Calu3 (cell line): Measurements from ENCODE around the gene CDKL5. TPM values are rescaled to one million over a fixed set of nuclear protein-coding genes. Genes with fewer than 3 reads are reported as not detected.

Experiments
- BruUV-seq: library from RNA; stranded (reverse); fragments of 400-500 nt; replicated peaks from 2 replicates; lab custom pipeline; 2021; lab: Mats Ljungman, UMichigan
- CTCF ChIA-PET: fragments of 300-600 bp; sonication (Branson Sonifier 250); formaldehyde crosslinking; loops from one replicate; lab custom pipeline; 2022; ENCODE audit warnings: antibody characterized with exemption; lab: Charles Lee
- DNase-seq: peaks from one replicate; pipeline ENCODE4 v3.0.0; 2022
- H3K27ac Mint-ChIP-seq: one replicate; pipeline ENCODE4 v1.8.0; 2022; ENCODE audit warnings: mixed read lengths; ENCODE audit not compliant: unreplicated experiment
- H3K27me3 Mint-ChIP-seq: one replicate; pipeline ENCODE4 v1.8.0; 2022; ENCODE audit warnings: mixed read lengths; ENCODE audit not compliant: unreplicated experiment
- H3K36me3 Mint-ChIP-seq: one replicate; pipeline ENCODE4 v1.8.0; 2022; ENCODE audit warnings: mild to moderate bottlenecking, moderate library complexity, mixed read lengths; ENCODE audit not compliant: insufficient read depth, unreplicated experiment
- H3K4me1 Mint-ChIP-seq: one replicate; pipeline ENCODE4 v1.8.0; 2022; ENCODE audit warnings: mild to moderate bottlenecking, low read depth, mixed read lengths; ENCODE audit not compliant: unreplicated experiment
- H3K4me3 Mint-ChIP-seq: one replicate; pipeline ENCODE4 v1.8.0; 2022; ENCODE audit warnings: mild to moderate bottlenecking, low read depth, moderate library complexity, mixed read lengths; ENCODE audit not compliant: unreplicated experiment
- H3K9me3 Mint-ChIP-seq: one replicate; pipeline ENCODE4 v1.8.0; 2022; ENCODE audit warnings: low read depth, mixed read lengths; ENCODE audit not compliant: unreplicated experiment
- intact Hi-C: fragments of 100-400 bp; cut with micrococcal nuclease; formaldehyde crosslinking; loops from one replicate; pipeline ENCODE4 v1.10.0; 2022; ENCODE audit not compliant: unreplicated experiment
- total RNA-seq: library from RNA; stranded (reverse); gene quantifications from 2 replicates; pipeline ENCODE4 v1.2.3, GENCODE V29; 2022
- TF ChIP-seq, protein P1 (sequence below): fragments of 200-600 bp; IDR thresholded peaks from one replicate; pipeline ENCODE4 v1.8.0; 2022; ENCODE audit warnings: antibody characterized with exemption; ENCODE audit not compliant: unreplicated experiment

Gene CDKL5
- total RNA-seq, 1 experiment from 2014 or later = 17.7 TPM

- no TSS peak for BruUV-seq
- CTCF ChIA-PET = interaction anchor here (1.0 kb wide), 1 partner anchor 10 kb away, joined by 3 read pairs; no protein-coding TSS in a partner anchor
- Mint-ChIP-seq H3K4me3 (no peak overlapping the region), H3K9me3 (no peaks in the 10 kb centered on the region), H3K4me1 (peaks cover 26% of the 10 kb centered on the region), H3K36me3 (no peaks in the 10 kb centered on the region), H3K27me3 (no peaks in the 10 kb centered on the region), H3K27ac (peak overlapping the region; percentile 67)
- intact Hi-C loops = loop anchor here (10.0 kb wide), 1 partner anchor 111 kb away; no protein-coding TSS in a partner anchor
- TF ChIP-seq, protein P1, sequence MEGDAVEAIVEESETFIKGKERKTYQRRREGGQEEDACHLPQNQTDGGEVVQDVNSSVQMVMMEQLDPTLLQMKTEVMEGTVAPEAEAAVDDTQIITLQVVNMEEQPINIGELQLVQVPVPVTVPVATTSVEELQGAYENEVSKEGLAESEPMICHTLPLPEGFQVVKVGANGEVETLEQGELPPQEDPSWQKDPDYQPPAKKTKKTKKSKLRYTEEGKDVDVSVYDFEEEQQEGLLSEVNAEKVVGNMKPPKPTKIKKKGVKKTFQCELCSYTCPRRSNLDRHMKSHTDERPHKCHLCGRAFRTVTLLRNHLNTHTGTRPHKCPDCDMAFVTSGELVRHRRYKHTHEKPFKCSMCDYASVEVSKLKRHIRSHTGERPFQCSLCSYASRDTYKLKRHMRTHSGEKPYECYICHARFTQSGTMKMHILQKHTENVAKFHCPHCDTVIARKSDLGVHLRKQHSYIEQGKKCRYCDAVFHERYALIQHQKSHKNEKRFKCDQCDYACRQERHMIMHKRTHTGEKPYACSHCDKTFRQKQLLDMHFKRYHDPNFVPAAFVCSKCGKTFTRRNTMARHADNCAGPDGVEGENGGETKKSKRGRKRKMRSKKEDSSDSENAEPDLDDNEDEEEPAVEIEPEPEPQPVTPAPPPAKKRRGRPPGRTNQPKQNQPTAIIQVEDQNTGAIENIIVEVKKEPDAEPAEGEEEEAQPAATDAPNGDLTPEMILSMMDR = no peak
- DNase-seq = no peak
Observed at GRCh38 chrX:18545771-18546170, 120.4 kb downstream of the CDKL5 start.

GRCh38 chrX:18548996-18549395 lies 123.6 kb downstream of the CDKL5 start:
- H3K36me3 Mint-ChIP-seq = no peaks in the 10 kb centered on the region
- no peak overlapping the region for H3K4me3 Mint-ChIP-seq
- H3K27ac Mint-ChIP-seq = no peak overlapping the region
- CTCF ChIA-PET = no interaction called here
- no TSS peak for BruUV-seq
- TF ChIP-seq, protein P1 = no peak
- H3K9me3 Mint-ChIP-seq = no peaks in the 10 kb centered on the region
- no peaks in the 10 kb centered on the region for H3K27me3 Mint-ChIP-seq
- peaks cover 26% of the 10 kb centered on the region for H3K4me1 Mint-ChIP-seq
- DNase-seq = no peak
- intact Hi-C loops = loop anchor here (10.0 kb wide), 1 partner anchor 114 kb away; no protein-coding TSS in a partner anchor

- no peak for DNase-seq
- Mint-ChIP-seq H3K4me3 (no peak overlapping the region), H3K27me3 (no peaks in the 10 kb centered on the region), H3K4me1 (peaks cover 26% of the 10 kb centered on the region), H3K27ac (no peak overlapping the region), H3K36me3 (no peaks in the 10 kb centered on the region), H3K9me3 (no peaks in the 10 kb centered on the region)
- BruUV-seq = no TSS peak
- TF ChIP-seq, protein P1 = no peak
- intact Hi-C loops = loop anchor here (10.0 kb wide), 1 partner anchor 115 kb away; no protein-coding TSS in a partner anchor
- CTCF ChIA-PET = no interaction called here
Observed at GRCh38 chrX:18549643-18550042, 124.2 kb downstream of the CDKL5 start.

GRCh38 chrX:18557879-18558278 lies 132.5 kb downstream of the CDKL5 start:
- TF ChIP-seq, protein P1 = no peak
- DNase-seq = no peak
- H3K36me3 Mint-ChIP-seq = no peaks in the 10 kb centered on the region
- no peaks in the 10 kb centered on the region for H3K27me3 Mint-ChIP-seq
- H3K27ac Mint-ChIP-seq = no peak overlapping the region
- H3K4me3 Mint-ChIP-seq = no peak overlapping the region
- no TSS peak for BruUV-seq
- CTCF ChIA-PET = no interaction called here
- no peaks in the 10 kb centered on the region for H3K4me1 Mint-ChIP-seq
- intact Hi-C loops = no loop called here
- no peaks in the 10 kb centered on the region for H3K9me3 Mint-ChIP-seq
